GM20431 (cell line): ENCODE results near the gene ABCA12.
"Not testable (repeated sequence)": the region's sequence is repeated elsewhere in the genome, so short reads cannot be mapped to it uniquely, and the experiment has no call there.

ENCODE experiments used
- in situ Hi-C: fragments of 300-500 bp; cut with MseI, MboI; formaldehyde crosslinking; loops from one replicate; pipeline ENCODE4 v1.15.0; 2020; ENCODE audit warnings: low sequenced_read_pairs; ENCODE audit not compliant: unreplicated experiment

Gene ABCA12

DNA sequence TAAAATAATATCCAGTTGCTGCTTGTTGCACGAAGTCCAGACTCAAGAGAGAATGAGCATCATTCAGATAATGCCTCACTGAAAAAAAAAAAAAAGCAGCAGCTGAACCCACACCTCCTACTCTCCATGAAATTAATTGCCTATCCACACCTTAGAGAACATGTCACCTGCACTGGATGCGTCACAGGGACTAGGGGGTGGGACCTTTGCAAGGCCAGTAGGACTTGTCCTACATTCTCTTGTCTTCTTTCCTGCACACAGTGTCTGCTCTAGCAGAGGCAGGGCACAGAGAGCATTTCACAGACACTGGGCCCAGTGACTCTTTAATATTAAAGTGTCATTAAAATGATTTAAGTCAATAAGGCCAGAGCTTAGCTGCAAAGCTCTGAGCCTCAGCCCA lies at the start of gene ABCA12:
Gene ABCA12, minus strand, starts transcription at position 148 of the 400 bp plus-strand sequence. CDS start 418 bp downstream, outside the sequence.
- in situ Hi-C loops: no loop called here

- in situ Hi-C loops: no loop called here
These were observed 49.7 kb upstream of the ABCA12 start for GRCh38 chr2:215188078-215188477.

DNA sequence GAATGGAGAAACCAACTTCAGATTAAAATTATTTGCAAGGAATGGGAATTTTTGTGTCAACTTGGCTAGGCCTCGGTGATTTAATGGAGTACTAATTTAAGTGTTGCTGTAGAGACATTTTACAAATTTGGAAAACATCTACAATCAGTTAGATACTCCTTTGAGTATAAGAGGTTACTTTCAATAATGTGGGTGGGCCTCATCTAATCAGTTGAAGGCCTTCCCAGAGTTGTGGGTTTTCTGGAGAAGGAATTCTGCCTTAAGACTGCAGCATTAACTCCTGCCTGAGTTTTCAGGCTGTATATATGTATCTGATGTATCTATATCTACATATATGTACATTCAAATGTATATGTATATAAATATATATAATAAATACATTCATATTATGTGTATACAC lies 47.6 kb upstream of the ABCA12 start:
- in situ Hi-C loops: no loop called here

DNA sequence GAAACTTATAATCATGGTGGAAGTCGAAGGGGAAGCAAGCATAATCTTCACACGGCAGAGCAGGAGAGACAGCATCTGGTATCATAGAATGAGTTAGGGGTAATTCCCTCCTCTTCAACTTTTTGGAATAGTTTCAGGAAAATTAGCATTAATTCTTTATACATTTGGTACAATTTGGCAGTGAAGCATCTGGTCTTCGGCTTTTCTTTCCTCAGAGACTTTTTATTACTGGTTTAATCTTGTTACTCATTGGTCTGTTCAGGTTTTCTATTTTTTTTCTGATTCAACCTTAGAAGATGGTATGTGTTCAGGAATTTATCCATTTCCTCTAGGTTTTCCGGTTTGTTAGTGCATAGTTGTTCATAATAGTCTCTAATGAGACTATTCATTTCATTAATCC lies 39.7 kb upstream of the ABCA12 start:
- in situ Hi-C loops: no loop called here

GRCh38 chr2:215171796-215172195 lies 33.4 kb upstream of the ABCA12 start:
- in situ Hi-C loops: no loop called here

- in situ Hi-C loops: no loop called here
These were observed 32.7 kb upstream of the ABCA12 start for GRCh38 chr2:215171151-215171550.

GRCh38 chr2:215166505-215166904 lies 28.1 kb upstream of the ABCA12 start:
- in situ Hi-C loops: not testable (repeated sequence)

DNA sequence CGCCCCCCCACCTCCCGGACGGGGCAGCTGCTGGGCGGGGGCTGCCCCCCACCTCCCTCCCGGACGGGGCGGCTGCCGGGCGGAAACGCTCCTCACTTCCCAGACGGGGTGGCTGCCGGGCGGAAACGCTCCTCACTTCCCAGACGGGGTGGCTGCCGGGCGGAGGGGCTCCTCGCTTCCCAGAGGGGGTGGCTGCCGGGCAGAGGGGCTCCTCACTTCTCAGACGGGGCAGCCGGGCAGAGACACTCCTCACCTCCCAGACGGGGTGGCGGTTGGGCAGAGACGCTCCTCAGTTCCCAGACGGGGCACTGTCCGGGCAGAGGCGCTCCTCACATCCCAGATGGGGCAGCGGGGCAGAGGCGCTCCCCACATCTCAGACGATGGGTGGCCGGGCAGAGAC lies 24.9 kb upstream of the ABCA12 start:
- in situ Hi-C loops: not testable (repeated sequence)

DNA sequence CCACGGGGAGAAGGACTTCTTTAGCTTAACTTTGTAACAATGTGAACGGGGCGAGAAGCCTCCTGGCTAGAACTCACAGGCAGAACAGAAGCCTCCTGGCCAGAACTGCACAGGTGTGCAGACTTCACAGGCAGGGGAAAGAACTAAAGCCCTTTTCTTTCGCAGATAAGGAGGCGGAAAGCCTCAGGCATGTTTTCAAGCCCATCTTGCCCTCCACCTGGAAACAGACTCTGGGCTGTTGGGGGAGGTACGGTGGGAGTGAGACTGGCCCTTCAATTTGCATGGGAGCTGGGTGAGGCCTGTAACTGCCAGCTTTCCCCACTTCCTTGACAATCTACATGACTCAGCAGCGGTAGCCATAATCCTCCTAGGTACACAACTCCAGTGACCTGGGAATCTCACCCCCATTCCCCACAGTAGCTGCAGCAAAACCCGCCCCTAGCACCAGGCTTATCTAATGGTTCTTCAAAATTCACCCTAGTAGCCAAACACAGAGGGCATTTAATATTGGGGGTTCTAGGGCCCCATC lies 22.9 kb upstream of the ABCA12 start:
- in situ Hi-C loops: no loop called here

DNA sequence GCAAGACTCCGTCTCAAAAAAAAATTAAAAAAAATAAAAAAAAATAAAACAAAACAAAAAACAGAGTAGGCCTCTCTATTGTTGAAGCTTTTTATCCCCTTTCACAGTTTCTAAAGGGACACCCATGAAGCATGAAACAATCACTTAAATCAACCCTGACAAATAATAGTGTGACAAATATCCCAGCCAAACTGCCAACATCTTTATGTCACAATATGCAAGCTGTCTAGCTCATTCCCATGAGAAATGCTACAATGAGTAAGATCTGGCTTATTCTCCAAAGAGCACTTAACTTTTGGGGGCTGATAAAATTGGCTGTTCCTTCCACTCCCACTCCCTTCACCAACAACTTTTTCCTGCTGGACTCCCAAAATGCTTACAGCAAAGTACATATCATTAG lies 21.7 kb upstream of the ABCA12 start:
- in situ Hi-C loops: no loop called here

DNA sequence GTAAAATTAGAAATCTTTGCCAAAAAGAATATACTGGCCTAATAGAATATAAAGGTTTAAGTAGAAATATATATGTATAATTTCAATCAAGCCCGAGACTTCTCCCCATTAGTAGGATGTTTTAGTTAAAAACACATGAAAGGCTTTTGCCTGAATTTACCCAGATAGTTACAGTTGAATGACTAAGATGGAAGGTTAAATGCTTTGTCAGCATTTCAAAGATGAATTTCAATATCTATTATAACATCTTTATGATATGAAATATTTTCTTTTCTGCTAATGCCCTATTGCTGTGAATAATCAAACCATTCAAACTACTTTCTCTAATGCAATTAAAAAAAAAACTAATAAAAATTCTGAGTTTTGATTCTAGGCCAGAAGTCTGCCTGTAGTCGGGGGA lies 18.0 kb upstream of the ABCA12 start:
- in situ Hi-C loops: no loop called here

- in situ Hi-C loops: no loop called here
These were observed 11.5 kb upstream of the ABCA12 start for GRCh38 chr2:215149894-215150293.

DNA sequence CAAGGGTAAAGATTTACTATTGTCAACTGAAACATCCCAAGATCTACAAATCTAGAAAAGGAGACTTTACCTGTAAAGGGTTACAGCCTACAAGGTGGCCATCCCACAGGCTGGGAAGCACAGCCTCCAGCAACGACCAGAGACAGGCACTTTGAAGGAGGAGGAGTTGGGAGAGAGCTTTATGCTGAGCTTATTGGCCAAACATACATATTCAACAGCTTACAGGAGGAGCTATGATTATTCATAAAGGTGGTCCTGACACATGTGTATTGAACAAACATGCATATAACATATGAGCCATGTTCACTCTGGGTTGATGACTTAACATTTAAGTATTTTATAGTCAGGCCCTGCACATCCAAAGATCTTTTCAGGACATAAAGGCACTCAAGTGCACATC lies 11.1 kb upstream of the ABCA12 start:
- in situ Hi-C loops: no loop called here

DNA sequence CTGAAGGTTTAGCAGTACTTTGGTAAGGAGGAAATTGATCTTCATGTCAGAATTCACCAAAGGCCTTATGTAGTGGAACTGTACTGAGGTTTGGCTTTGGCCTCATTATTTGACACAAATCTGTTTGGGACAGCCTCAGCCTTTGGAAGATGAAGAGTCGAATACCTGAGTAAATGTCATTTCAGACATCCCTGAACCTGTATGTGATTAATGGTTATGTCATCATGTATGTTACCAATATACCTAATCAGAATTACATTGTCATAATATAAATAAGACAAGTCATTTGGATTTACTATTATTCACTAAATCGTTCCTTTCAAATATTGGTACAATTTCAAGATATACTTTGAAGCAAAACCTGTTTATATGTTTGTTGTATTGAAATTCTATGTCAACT lies 10.6 kb upstream of the ABCA12 start:
- in situ Hi-C loops: no loop called here

DNA sequence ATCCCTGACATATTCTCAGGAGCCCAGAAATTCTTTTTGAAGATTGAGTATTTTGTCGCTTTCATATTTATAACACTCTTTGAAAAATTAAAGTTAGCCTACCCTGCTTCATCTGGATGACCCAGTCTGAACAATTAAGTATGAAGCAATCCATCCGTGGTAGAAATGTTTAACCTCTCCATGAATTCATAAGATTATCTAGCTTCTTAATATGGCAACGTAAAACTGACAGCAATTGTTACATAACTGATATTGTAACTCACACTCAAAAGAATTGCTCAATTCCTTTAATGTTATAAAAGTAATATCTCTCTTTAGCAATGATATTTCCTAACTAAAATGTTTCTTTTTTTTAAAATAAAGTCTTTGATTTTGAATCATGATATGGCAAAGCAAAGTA lies 7.2 kb upstream of the ABCA12 start:
- in situ Hi-C loops: no loop called here

- in situ Hi-C loops: no loop called here
These were observed 5.9 kb upstream of the ABCA12 start for GRCh38 chr2:215144106-215144875.

DNA sequence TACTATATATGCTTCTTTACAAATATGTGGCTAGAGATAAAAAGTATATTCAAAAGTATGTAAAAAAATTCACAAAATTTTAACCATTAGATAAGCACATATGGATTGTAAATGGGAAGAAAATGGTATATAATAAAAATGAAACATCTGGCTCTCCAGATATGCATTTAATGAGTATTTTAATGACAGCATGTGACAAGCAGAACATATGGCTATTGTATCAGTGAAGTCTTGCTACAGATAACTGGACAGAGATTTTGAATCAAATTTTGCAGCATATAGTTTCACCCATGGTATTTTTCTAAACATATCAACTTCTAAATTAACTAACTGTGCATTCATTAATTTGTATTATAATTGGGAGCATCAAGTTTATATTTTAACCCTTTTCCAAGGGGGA lies 5.0 kb upstream of the ABCA12 start:
- in situ Hi-C loops: no loop called here

DNA sequence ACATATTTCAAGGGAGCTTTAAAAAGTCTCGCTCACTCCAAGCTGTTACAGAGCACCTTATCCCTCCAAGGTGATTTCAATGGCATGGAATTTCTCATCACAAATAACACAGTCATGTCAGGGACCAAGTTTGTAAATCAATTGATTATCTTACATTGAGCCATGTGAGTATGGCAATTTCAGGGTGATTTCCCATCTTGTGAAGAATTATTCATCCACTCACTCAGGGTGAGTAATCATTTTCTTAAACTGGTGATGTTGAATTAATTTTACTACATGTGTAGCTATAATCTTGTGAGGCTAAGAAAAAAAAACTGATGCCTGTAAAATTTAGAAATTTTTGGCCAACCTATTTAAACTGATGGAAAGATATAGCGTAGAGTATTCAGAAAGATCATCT lies 3.3 kb upstream of the ABCA12 start:
- in situ Hi-C loops: no loop called here

DNA sequence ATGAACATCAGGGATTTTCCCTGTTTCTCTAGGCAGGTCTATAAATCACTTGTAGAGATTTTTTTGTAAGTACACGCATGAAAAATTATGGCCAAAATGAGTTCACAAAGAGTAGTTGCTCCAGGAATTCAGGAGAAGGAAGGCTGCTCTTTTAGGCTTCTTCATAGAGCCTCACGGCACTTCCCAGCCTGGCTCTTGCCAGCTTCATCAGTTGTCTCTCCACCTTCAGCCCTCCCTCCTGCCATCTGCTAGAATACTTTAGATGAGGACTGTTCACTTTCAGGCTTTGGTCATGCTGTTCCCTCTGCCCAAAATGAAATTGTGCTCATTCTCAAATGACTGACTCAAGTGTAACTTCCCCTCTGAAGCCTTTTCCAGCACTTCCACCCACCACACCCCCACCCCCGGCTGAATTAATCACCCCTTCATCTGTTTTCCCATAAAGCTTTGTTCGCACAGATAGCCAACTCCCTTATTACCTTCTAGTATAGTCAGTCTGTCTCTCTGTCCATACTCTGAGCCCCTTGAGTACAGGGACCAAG lies 1.8 kb upstream of the ABCA12 start:
- in situ Hi-C loops: no loop called here

DNA sequence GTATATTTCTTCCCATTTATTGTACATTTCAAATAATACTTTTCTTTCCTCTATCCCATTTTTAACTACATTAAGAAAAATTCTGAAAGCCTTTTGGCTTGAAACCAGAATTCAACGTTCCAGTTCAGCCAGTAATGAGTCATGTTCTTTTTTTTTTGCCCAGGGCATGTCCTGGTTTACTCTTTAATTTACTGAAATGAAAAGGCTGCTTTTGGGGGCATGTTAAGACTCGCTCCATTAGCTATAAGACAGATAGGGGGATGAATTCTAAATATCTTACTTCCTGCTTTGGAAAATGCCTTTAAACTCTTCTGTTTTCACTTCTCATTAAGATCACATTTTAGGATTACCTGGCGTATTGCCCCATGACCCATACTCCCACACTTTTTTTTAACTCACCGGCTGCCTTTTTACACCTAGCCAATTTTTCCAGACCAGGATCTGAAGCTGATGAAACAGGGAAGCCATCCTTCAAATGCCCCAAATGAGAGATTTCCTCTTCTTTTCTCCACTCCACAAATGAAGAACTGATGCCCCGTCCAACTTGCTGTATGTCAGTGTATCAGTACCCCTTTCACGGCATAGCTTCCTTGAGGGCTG lies 585 bp downstream of the ABCA12 start:
- in situ Hi-C loops: no loop called here

DNA sequence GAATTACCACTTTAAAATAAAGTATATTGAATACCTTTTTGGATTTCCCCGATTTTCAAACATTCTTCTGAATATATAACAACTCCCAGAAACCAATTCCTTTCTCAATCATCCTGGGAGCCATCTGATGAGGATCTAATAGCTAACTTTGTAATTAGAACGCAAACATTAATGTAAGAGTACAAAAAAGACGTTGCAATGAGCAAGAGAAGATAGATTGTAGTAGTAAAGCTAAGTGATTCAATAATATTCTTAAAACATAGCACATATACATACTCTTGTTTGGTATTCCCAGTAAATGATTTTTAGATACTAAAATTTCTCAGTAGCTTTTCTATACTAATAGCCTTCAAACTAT lies 1.1 kb downstream of the ABCA12 start:
- in situ Hi-C loops: no loop called here
